Astrocyte (in vitro differentiated cells and primary cell): ENCODE results near the gene NCOA7. TPM values are rescaled to one million over a fixed set of nuclear protein-coding genes. Genes with fewer than 3 reads are reported as not detected.
A peak's percentile ranks its signal among the peaks of the same experiment; 100 is the strongest.

Experiments used
- DNase-seq: peaks from one replicate; pipeline ENCODE4 v3.0.0-alpha.2; 2010; ENCODE audit warnings: low read depth
- FAIRE-seq: peaks from 2 replicates; lab custom pipeline; 2011; peaks lifted over from hg19 to GRCh38; lab: Jason Lieb, UNC
- H2AFZ ChIP-seq: 2 replicates; pipeline ENCODE4 v1.6.0; 2012; ENCODE audit warnings: low read depth, low read length, inconsistent platforms
- H3K27ac ChIP-seq: 2 replicates; pipeline ENCODE4 v1.5.1; 2011; ENCODE audit warnings: low read depth, low read length, inconsistent platforms
- H3K27me3 ChIP-seq: 2 replicates; pipeline ENCODE4 v1.6.0; 2011; ENCODE audit warnings: low read length, inconsistent platforms; ENCODE audit not compliant: insufficient read depth
- H3K36me3 ChIP-seq: 2 replicates; pipeline ENCODE4 v1.5.1; 2011; ENCODE audit warnings: low read length, inconsistent platforms; ENCODE audit not compliant: insufficient read depth
- H3K4me1 ChIP-seq: 2 replicates; pipeline ENCODE4 v1.5.1; 2011; ENCODE audit warnings: low read length, inconsistent platforms; ENCODE audit not compliant: insufficient read depth
- H3K4me2 ChIP-seq: 2 replicates; pipeline ENCODE4 v1.6.0; 2012; ENCODE audit warnings: low read length, inconsistent platforms
- H3K4me3 ChIP-seq: 2 replicates; pipeline ENCODE4 v1.5.1; 2011; ENCODE audit warnings: low read depth, mild to moderate bottlenecking, low read length, inconsistent platforms; ENCODE audit not compliant: insufficient read depth
- H3K79me2 ChIP-seq: 2 replicates; pipeline ENCODE4 v1.6.0; 2012; ENCODE audit warnings: mild to moderate bottlenecking, low read length, inconsistent platforms; ENCODE audit not compliant: insufficient read depth
- H3K9ac ChIP-seq: 2 replicates; pipeline ENCODE4 v1.6.0; 2012; ENCODE audit warnings: mild to moderate bottlenecking, low read length, inconsistent platforms
- H3K9me3 ChIP-seq: 2 replicates; pipeline ENCODE4 v1.5.1; 2012; ENCODE audit warnings: low read depth, mild to moderate bottlenecking, low read length, inconsistent platforms; ENCODE audit not compliant: insufficient read depth
- H4K20me1 ChIP-seq: 2 replicates; pipeline ENCODE4 v1.6.0; 2012; ENCODE audit warnings: low read length, inconsistent platforms; ENCODE audit not compliant: insufficient read depth
- H3K27ac Mint-ChIP-seq: one replicate; pipeline ENCODE4 v1.8.0; 2021; ENCODE audit warnings: mild to moderate bottlenecking, mixed read lengths; ENCODE audit not compliant: unreplicated experiment
- H3K27me3 Mint-ChIP-seq: one replicate; pipeline ENCODE4 v1.8.0; 2021; ENCODE audit warnings: low read depth, mixed read lengths; ENCODE audit not compliant: unreplicated experiment
- H3K36me3 Mint-ChIP-seq: one replicate; pipeline ENCODE4 v1.8.0; 2021; ENCODE audit warnings: low read depth, mixed read lengths; ENCODE audit not compliant: unreplicated experiment
- H3K4me1 Mint-ChIP-seq: one replicate; pipeline ENCODE4 v1.8.0; 2021; ENCODE audit warnings: low read depth, mixed read lengths; ENCODE audit not compliant: unreplicated experiment
- H3K4me3 Mint-ChIP-seq: one replicate; pipeline ENCODE4 v1.8.0; 2021; ENCODE audit warnings: mild to moderate bottlenecking, moderate library complexity, mixed read lengths; ENCODE audit not compliant: unreplicated experiment
- H3K9me3 Mint-ChIP-seq: one replicate; pipeline ENCODE4 v1.8.0; 2021; ENCODE audit warnings: mild to moderate bottlenecking, mixed read lengths; ENCODE audit not compliant: unreplicated experiment
- CTCF ChIP-seq: IDR thresholded peaks from 2 replicates; pipeline ENCODE4 v1.5.1; 2011; ENCODE audit warnings: low read depth, mild to moderate bottlenecking, inconsistent platforms, low read length, moderate library complexity; ENCODE audit not compliant: insufficient read depth
- EZH2 ChIP-seq: IDR thresholded peaks from 2 replicates; pipeline ENCODE4 v1.6.1; 2012; ENCODE audit warnings: mild to moderate bottlenecking, low read length, inconsistent platforms; ENCODE audit not compliant: insufficient read depth
- total RNA-seq: library from RNA; stranded (reverse); gene quantifications from 2 replicates; pipeline ENCODE4 v1.2.1, GENCODE V29; 2021

Gene NCOA7
- total RNA-seq, 1 donor from 2014 or later, result 26.0 TPM

DNA sequence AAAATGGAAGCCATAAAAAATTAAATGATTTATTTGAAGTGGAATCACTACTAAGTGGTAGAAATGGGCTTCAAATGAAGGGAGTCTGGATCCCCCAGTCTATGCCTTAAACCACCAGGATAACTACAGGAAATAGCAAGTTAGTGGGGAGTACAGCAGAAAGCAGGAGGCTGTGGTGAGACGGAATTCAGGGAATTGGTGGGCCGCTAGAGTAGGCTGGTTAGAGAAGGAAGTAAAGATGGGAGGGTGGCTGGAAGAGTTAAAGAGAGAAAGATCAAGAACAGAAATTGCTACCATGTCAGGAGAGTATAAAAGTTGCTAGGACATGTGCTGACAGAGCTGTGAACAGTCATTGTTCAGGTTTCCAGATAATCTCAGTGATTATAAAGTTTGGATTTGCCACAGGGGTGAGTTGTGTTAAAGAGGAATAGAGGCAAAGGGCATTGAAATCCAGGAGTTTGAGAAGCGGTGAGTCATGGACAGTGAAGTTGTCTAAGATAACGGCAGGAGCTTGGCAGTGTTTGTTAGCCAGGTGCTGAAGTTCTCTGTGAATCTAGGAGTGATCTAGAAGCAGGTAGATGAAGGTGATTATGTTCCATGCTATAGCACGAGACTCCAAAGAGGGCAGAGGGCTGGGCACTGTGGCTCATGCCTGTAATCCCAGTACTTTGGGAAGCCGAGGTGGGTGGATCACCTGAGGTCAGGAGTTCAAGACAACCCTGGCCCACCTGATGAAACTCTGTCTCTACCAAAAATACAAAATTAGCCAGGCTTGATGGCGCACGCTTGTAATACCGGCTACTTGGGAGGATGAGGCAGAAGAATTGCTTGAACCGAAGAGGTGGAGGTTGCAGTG is 152.1 kb downstream of the NCOA7 start:
- Mint-ChIP-seq H3K27ac (peak overlapping the region; percentile 6), H3K4me1 (peaks cover 33% of the 10 kb centered on the region), H3K9me3 (no peaks in the 10 kb centered on the region), H3K36me3 (no peaks in the 10 kb centered on the region), H3K27me3 (no peaks in the 10 kb centered on the region), H3K4me3 (no peak overlapping the region)
- TF ChIP-seq EZH2 (no peak), CTCF (no peak)
- H4K20me1 ChIP-seq, result no peaks in the 10 kb centered on the region
- H3K9me3 ChIP-seq, result no peaks in the 10 kb centered on the region
- no peak overlapping the region for H3K4me3 ChIP-seq
- no peaks in the 10 kb centered on the region for H3K79me2 ChIP-seq
- peak overlapping the region; percentile 32 for H3K4me2 ChIP-seq
- H3K27me3 ChIP-seq, result no peaks in the 10 kb centered on the region
- peak; percentile 52 for DNase-seq
- H3K27ac ChIP-seq, result no peak overlapping the region
- no peak for FAIRE-seq
- no peak overlapping the region for H2AFZ ChIP-seq
- H3K9ac ChIP-seq, result no peak overlapping the region
- no peaks in the 10 kb centered on the region for H3K36me3 ChIP-seq
- peaks cover 39% of the 10 kb centered on the region for H3K4me1 ChIP-seq

DNA sequence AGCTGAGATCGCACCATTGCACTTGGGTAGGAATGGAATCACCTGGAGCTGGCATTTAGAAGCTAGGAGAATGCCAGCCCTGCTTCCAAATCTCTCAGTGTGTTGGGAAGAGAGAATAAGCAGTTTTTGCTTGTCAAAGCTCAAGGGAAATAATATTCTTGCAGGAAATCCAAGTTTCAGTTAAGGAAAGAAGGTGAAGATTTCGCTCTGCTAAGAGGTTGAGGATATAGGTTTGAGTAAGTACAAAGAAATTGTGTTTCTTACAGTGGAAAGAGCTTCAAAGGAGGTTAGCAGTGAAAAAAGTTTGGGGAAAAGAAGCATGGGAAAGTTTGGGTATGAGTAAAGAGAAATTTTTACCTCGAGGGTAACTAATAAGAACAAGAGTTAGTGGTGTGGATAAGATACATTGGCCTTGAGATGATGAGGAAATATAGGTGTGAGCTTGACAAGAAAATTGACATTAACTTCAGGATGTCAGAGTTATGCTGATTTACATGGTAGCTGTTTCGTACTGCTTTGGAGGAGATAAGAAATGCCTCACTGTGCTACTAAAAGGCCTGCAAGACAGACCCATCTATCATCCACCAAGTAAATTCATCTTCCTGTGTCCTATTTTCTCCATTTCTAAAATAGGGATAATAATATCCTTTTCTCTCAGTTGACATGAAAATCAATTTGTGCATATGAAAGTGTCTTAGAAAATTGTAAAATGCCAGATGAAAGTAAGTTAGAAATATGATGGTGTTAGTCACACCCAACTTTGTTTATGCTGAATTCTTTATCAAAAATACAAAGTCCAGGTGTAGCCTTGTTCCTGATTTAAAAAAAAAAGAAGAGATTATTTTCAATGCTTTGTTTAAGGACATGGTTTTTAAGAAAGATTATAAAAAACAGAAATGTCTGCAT is 153.0 kb downstream of the NCOA7 start:
- Histone ChIP-seq H3K4me3 (no peak overlapping the region), H3K79me2 (no peaks in the 10 kb centered on the region), H4K20me1 (no peaks in the 10 kb centered on the region), H3K4me2 (no peak overlapping the region), H3K27ac (peak overlapping the region; percentile 89), H3K27me3 (no peaks in the 10 kb centered on the region), H3K36me3 (no peaks in the 10 kb centered on the region), H3K4me1 (peaks cover 39% of the 10 kb centered on the region), H2AFZ (no peak overlapping the region), H3K9ac (peak overlapping the region; percentile 17), H3K9me3 (no peaks in the 10 kb centered on the region)
- no peaks in the 10 kb centered on the region for H3K27me3 Mint-ChIP-seq
- no peak for DNase-seq
- H3K36me3 Mint-ChIP-seq, result no peaks in the 10 kb centered on the region
- TF ChIP-seq EZH2, result no peak
- TF ChIP-seq CTCF, result no peak
- H3K4me3 Mint-ChIP-seq, result no peak overlapping the region
- no peaks in the 10 kb centered on the region for H3K9me3 Mint-ChIP-seq
- no peak overlapping the region for H3K27ac Mint-ChIP-seq
- H3K4me1 Mint-ChIP-seq, result peaks cover 33% of the 10 kb centered on the region
- FAIRE-seq, result no peak
